Tibial nerve (tissue), 3 donors: ENCODE results near the gene THRSP.
"Not testable (repeated sequence)": the region's sequence is repeated elsewhere in the genome, so short reads cannot be mapped to it uniquely, and the experiment has no call there.

Experiments
- CTCF ChIP-seq, 5 experiments: fragments of 200-600 bp in 3 of 5; fragments of 450-650 bp in 2 of 5; sonication (generic) in 3 of 5; IDR thresholded peaks; one replicate each; pipeline ENCODE4 v1.5.1; 2016 to 2019; ENCODE audit warnings: antibody characterized with exemption in 5 of 5, mild to moderate bottlenecking in 3 of 5, moderate library complexity in 2 of 5
- POLR2A ChIP-seq, 2 donors: fragments of 450-650 bp; IDR thresholded peaks; one replicate each; pipeline ENCODE4 v1.6.1; 2017; ENCODE audit warnings: antibody characterized with exemption in 2 of 2, mild to moderate bottlenecking in 2 of 2, moderate library complexity in 2 of 2

- not testable (repeated sequence) for TF ChIP-seq CTCF, POLR2A (IDR thresholded peaks at IDR 0.05)
Measured at GRCh38 chr11:78059749-78060328, 3.8 kb upstream of the THRSP start.
